Measurements from ENCODE around the gene DDX42. TPM values are rescaled to one million over a fixed set of nuclear protein-coding genes. Genes with fewer than 3 reads are reported as not detected.

The DDX42 gene
- total RNA-seq, 1 donor from 2014 or later = 93.8 TPM

DNA sequence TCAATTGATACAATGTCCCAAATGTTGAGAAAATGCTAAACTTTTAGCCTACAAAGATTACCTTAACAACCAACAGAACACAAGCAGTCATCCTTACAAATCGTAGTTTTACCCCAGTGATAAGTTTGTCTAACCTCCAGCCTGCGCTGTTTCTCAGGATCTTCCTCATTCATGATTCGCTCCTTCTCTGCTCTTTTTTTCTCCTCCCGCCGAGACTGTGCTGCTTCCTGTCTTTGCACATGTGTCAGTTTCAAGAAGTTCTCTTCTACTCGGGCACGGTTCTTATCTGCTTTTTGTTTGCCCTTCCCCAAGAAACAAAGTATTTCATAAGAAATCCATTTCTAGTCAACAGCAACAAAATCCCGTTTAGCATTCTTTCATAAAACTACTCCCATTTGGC is 22.2 kb upstream of the DDX42 start:
- intact Hi-C loops (cut with DNase I) = no loop called here
- TF ChIP-seq, protein P1, sequence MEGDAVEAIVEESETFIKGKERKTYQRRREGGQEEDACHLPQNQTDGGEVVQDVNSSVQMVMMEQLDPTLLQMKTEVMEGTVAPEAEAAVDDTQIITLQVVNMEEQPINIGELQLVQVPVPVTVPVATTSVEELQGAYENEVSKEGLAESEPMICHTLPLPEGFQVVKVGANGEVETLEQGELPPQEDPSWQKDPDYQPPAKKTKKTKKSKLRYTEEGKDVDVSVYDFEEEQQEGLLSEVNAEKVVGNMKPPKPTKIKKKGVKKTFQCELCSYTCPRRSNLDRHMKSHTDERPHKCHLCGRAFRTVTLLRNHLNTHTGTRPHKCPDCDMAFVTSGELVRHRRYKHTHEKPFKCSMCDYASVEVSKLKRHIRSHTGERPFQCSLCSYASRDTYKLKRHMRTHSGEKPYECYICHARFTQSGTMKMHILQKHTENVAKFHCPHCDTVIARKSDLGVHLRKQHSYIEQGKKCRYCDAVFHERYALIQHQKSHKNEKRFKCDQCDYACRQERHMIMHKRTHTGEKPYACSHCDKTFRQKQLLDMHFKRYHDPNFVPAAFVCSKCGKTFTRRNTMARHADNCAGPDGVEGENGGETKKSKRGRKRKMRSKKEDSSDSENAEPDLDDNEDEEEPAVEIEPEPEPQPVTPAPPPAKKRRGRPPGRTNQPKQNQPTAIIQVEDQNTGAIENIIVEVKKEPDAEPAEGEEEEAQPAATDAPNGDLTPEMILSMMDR (IDR thresholded peaks at IDR 0.05) = no peak
- DNase-seq (no peak), ATAC-seq (peak; percentile 53)
- no peaks in the 10 kb centered on the region for H3K27me3 ChIP-seq
- no peaks in the 10 kb centered on the region for H3K4me1 ChIP-seq
- no peaks in the 10 kb centered on the region for H3K9me3 ChIP-seq
- peaks cover 94% of the 10 kb centered on the region for H3K36me3 ChIP-seq
- H3K27ac ChIP-seq = no peak overlapping the region
- no peak overlapping the region for H3K4me3 ChIP-seq

DNA sequence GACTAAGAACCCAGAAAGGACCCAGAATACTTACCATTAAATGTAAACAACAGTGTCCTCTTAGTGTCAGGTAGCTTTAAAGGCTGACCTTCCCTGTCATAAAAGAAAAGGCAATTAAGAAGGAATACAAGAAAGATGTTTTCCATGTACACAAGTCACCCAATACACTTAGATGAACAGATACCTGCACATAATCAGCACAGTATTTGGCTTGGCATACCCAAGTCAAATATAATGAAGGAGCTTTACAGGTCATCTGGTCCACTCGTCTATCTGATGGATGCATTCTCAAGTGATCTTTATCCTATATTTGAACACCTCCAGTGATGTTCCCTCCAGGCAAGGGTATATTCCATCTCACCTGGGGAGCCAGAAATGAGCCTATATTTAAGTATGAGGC is 21.3 kb upstream of the DDX42 start:
- no peak for DNase-seq
- H3K36me3 ChIP-seq = peaks cover 98% of the 10 kb centered on the region
- no peaks in the 10 kb centered on the region for H3K9me3 ChIP-seq
- H3K4me1 ChIP-seq = no peaks in the 10 kb centered on the region
- TF ChIP-seq, protein P1 (IDR thresholded peaks at IDR 0.05) = no peak
- intact Hi-C loops (cut with DNase I) = no loop called here
- H3K4me3 ChIP-seq = no peak overlapping the region
- no peak overlapping the region for H3K27ac ChIP-seq
- ATAC-seq = no peak
- no peaks in the 10 kb centered on the region for H3K27me3 ChIP-seq

DNA sequence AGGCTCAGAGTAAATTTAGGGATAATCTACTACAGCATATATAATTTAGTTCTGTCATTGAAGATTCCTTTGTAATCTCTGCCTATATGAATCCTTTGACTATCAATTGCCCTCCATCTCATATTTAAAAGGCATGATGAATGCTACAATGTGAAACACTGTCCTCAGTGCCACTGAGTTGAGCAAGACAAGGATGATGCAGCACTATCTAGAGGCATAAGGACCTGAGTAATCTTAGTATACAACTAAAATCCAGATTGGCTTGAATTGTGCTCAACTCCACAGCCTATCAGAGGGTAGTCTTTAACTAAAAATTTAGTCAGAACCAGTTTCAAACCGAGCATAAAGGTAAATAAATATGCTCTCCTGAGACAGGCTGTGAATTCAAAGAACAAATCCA is 20.8 kb upstream of the DDX42 start:
- Histone ChIP-seq H3K36me3 (peaks cover 98% of the 10 kb centered on the region), H3K9me3 (no peaks in the 10 kb centered on the region), H3K4me3 (no peak overlapping the region), H3K27ac (no peak overlapping the region), H3K27me3 (no peaks in the 10 kb centered on the region), H3K4me1 (no peaks in the 10 kb centered on the region)
- DNase-seq = no peak
- no peak for ATAC-seq
- intact Hi-C loops (cut with DNase I) = no loop called here
- TF ChIP-seq, protein P1 (IDR thresholded peaks at IDR 0.05) = no peak

DNA sequence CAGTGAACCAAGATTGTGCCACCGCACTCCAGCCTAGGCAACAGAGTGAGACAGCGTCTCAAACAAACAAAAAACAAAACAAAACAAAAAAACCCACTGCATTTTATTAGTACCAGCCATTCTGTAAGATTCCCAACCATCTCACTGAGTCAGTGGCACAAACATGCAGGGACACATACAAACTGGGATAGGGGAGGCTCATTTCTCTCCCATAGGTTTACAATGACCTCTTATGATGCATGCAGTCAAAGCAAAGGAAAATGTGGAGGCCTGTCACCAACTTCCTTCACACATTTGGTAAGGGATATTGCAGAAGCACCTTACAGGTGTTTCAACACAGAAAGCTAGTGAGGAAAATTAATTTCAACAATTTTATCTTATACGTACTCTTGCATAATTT is 19.9 kb upstream of the DDX42 start:
- Histone ChIP-seq H3K9me3 (no peaks in the 10 kb centered on the region), H3K4me3 (no peak overlapping the region), H3K27ac (no peak overlapping the region), H3K4me1 (no peaks in the 10 kb centered on the region), H3K27me3 (no peaks in the 10 kb centered on the region), H3K36me3 (peaks cover 93% of the 10 kb centered on the region)
- ATAC-seq (no peak), DNase-seq (no peak)
- intact Hi-C loops (cut with DNase I) = no loop called here
- TF ChIP-seq, protein P1 (IDR thresholded peaks at IDR 0.05) = no peak

DNA sequence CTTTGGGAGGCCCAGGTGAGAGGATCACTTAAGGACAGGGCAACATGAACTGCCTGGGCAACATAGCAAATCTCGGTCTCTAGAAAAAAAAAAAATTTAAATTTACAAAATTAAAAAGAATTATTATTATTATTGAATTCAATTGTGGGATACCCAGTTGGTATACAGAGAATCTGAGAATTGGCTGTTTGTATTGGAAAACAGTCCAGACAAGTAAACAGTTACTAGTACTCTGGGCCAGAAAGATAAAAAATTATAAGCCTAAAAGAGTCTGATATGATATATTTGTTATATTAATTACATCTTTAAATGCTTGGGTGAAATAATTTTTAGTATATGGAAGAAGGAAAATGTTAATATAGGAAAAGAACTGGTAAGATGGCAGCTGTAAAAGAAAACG is 15.5 kb upstream of the DDX42 start:
- TF ChIP-seq, protein P1 (IDR thresholded peaks at IDR 0.05) = no peak
- peaks cover 88% of the 10 kb centered on the region for H3K36me3 ChIP-seq
- H3K4me3 ChIP-seq = no peak overlapping the region
- no peaks in the 10 kb centered on the region for H3K9me3 ChIP-seq
- intact Hi-C loops (cut with DNase I) = no loop called here
- H3K27me3 ChIP-seq = no peaks in the 10 kb centered on the region
- ATAC-seq = no peak
- no peak for DNase-seq
- peaks cover 11% of the 10 kb centered on the region for H3K4me1 ChIP-seq
- H3K27ac ChIP-seq = no peak overlapping the region

Data from upper lobe of right lung (tissue), 1 donor.